ENCODE results near the gene TNFRSF19.
A peak's percentile ranks its signal among the peaks of the same experiment; 100 is the strongest.

Gene TNFRSF19

GRCh38 chr13:23710366-23710765 lies 140.2 kb downstream of the TNFRSF19 start:
- DNase-seq (ENCODE audit: low read depth in 2 of 2): no peak
- no peak overlapping the region for H3K4me3 ChIP-seq (replicated peaks in 1 of 2; ENCODE audit: low read depth in 2 of 2, low read length in 2 of 2)
- no peak for TF ChIP-seq CTCF (IDR thresholded peaks at IDR 0.05; ENCODE audit: low read depth, low read length)

GRCh38 chr13:23711355-23711754 lies 141.1 kb downstream of the TNFRSF19 start:
- no peak overlapping the region for H3K4me3 ChIP-seq (replicated peaks in 1 of 2; ENCODE audit: low read depth in 2 of 2, low read length in 2 of 2)
- DNase-seq (ENCODE audit: low read depth in 2 of 2): no peak
- TF ChIP-seq CTCF (IDR thresholded peaks at IDR 0.05; ENCODE audit: low read depth, low read length): no peak

- no peak overlapping the region for H3K4me3 ChIP-seq (replicated peaks in 1 of 2; ENCODE audit: low read depth in 2 of 2, low read length in 2 of 2)
- TF ChIP-seq CTCF (IDR thresholded peaks at IDR 0.05; ENCODE audit: low read depth, low read length): no peak
- DNase-seq (ENCODE audit: low read depth in 2 of 2): no peak
These were observed 144.5 kb downstream of the TNFRSF19 start for GRCh38 chr13:23714672-23715071.

- no peak for TF ChIP-seq CTCF (IDR thresholded peaks at IDR 0.05; ENCODE audit: low read depth, low read length)
- no peak for DNase-seq (ENCODE audit: low read depth in 2 of 2)
These were observed 145.0 kb downstream of the TNFRSF19 start for GRCh38 chr13:23715092-23715761.

GRCh38 chr13:23715762-23716235 lies 145.6 kb downstream of the TNFRSF19 start:
- H3K4me3 ChIP-seq (replicated peaks in 1 of 2; ENCODE audit: low read depth in 2 of 2, low read length in 2 of 2): no peak overlapping the region
- TF ChIP-seq CTCF (IDR thresholded peaks at IDR 0.05; ENCODE audit: low read depth, low read length): peak; percentile 33
- DNase-seq (ENCODE audit: low read depth in 2 of 2): peak in 1 of 2 donors; percentile 36

More at GRCh38 chr13:23715092-23715761, 145.0 kb downstream of the TNFRSF19 start:
- no peak overlapping the region for H3K4me3 ChIP-seq (replicated peaks in 1 of 2; ENCODE audit: low read depth in 2 of 2, low read length in 2 of 2)

- no peak for DNase-seq (ENCODE audit: low read depth in 2 of 2)
- TF ChIP-seq CTCF (IDR thresholded peaks at IDR 0.05; ENCODE audit: low read depth, low read length): no peak
- no peak overlapping the region for H3K4me3 ChIP-seq (replicated peaks in 1 of 2; ENCODE audit: low read depth in 2 of 2, low read length in 2 of 2)
These were observed 146.2 kb downstream of the TNFRSF19 start for GRCh38 chr13:23716401-23716800.

- DNase-seq (ENCODE audit: low read depth in 2 of 2): no peak
- H3K4me3 ChIP-seq (replicated peaks in 1 of 2; ENCODE audit: low read depth in 2 of 2, low read length in 2 of 2): no peak overlapping the region
- TF ChIP-seq CTCF (IDR thresholded peaks at IDR 0.05; ENCODE audit: low read depth, low read length): no peak
These were observed 148.8 kb downstream of the TNFRSF19 start for GRCh38 chr13:23718996-23719395.
